ENCODE measurements around the gene AK4.

DNA sequence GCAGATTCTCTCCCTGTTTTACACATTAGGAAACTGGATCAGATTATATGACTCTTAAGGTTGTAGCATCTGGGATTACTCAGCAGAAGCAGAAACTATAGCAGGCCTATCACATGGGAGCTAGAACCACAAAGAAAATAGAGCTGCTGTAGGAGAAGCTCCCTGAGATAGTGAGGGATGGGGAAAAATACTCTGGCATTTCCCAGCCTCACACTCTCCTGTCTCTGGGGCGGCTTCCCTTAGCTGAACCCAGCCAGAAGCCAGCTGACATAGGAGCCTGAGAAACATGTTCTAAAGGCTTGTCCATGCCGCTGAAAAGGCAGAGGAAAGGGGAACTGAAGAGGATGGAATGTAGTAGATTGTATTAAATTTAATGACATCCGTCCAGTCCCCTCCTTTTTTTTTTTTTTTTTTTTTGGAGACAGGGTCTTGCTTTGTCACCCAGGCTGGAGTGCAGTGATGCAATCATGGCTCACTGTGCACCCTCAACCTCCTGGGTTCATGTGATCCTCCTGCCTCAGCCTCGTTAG lies 84.5 kb downstream of the AK4 start:
- no peak for TF ChIP-seq POLR2A (IDR thresholded peaks at IDR 0.05)
- TF ChIP-seq, protein P1, sequence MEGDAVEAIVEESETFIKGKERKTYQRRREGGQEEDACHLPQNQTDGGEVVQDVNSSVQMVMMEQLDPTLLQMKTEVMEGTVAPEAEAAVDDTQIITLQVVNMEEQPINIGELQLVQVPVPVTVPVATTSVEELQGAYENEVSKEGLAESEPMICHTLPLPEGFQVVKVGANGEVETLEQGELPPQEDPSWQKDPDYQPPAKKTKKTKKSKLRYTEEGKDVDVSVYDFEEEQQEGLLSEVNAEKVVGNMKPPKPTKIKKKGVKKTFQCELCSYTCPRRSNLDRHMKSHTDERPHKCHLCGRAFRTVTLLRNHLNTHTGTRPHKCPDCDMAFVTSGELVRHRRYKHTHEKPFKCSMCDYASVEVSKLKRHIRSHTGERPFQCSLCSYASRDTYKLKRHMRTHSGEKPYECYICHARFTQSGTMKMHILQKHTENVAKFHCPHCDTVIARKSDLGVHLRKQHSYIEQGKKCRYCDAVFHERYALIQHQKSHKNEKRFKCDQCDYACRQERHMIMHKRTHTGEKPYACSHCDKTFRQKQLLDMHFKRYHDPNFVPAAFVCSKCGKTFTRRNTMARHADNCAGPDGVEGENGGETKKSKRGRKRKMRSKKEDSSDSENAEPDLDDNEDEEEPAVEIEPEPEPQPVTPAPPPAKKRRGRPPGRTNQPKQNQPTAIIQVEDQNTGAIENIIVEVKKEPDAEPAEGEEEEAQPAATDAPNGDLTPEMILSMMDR (IDR thresholded peaks at IDR 0.05): no peak

Data from gastroesophageal sphincter (tissue), 3 donors.